Measurements from ENCODE around the gene LIPK.

LIPK gene

GRCh38 chr10:88786032-88786770 is 80.2 kb downstream of the LIPK start:
- DNase-seq (ENCODE audit: low read depth), result no peak

- DNase-seq (ENCODE audit: low read depth), result no peak
These were observed 81.4 kb downstream of the LIPK start for GRCh38 chr10:88787463-88787862.

- no peak for DNase-seq (ENCODE audit: low read depth)
These were observed 82.9 kb downstream of the LIPK start for GRCh38 chr10:88788924-88789323.

GRCh38 chr10:88791924-88792323 is 85.9 kb downstream of the LIPK start:
- DNase-seq (ENCODE audit: low read depth), result no peak

GRCh38 chr10:88792661-88793060 is 86.6 kb downstream of the LIPK start:
- DNase-seq (ENCODE audit: low read depth), result no peak

- DNase-seq (ENCODE audit: low read depth), result no peak
These were observed 87.8 kb downstream of the LIPK start for GRCh38 chr10:88793712-88794299.

- DNase-seq (ENCODE audit: low read depth), result no peak
These were observed 88.7 kb downstream of the LIPK start for GRCh38 chr10:88794731-88795130.

GRCh38 chr10:88800152-88801125 is 94.4 kb downstream of the LIPK start:
- no peak for DNase-seq (ENCODE audit: low read depth)
